Activated gamma-delta T cell treated with Interleukin-2 at 50 U/mL for 16 hours (primary cell): ENCODE measurements around the gene RIC8A.

ENCODE experiments used
- DNase-seq: peaks from one replicate; pipeline ENCODE4 v3.0.0-alpha.2; 2020

RIC8A gene

GRCh38 chr11:250740-251299, 43.3 kb downstream of the RIC8A start:
- peak; percentile 83 for DNase-seq

DNA sequence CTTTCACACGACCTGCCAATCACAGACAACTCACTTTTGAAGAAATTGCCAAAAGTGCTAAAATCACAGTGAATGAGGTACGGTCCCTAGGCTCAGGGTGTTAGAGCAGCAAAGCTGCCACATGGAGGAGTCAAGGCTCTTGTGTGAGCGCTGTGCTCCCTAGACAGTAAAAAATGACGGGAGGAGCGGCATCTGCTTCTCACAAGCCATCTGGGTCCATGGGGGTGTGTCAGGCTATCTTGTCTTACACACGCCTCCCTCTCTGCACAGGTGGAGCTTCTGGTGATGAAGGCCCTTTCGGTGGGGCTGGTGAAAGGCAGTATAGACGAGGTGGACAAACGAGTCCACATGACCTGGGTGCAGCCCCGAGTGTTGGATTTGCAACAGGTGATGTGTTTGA, 44.0 kb downstream of the RIC8A start:
- DNase-seq: no peak

DNA sequence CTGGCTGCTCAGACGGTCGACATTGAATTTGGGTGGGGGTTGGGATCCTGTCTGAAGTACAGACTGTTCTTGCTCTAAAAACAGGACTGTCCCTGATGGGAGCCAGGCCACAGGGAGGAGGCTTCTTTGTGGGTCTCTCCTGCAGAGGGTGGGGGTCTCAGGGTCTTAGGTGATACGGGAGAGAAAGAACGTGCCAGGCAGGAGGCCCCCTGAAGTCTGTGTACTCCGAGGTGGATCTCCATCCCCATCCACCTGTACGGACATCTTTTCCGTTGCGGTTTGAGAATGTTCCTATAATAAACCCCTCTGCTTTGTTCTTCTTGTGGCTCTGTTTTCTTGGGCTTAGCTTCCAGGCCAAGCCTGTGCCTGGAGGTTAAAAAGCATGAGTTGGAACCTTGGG, 45.2 kb downstream of the RIC8A start:
- DNase-seq: no peak

DNA sequence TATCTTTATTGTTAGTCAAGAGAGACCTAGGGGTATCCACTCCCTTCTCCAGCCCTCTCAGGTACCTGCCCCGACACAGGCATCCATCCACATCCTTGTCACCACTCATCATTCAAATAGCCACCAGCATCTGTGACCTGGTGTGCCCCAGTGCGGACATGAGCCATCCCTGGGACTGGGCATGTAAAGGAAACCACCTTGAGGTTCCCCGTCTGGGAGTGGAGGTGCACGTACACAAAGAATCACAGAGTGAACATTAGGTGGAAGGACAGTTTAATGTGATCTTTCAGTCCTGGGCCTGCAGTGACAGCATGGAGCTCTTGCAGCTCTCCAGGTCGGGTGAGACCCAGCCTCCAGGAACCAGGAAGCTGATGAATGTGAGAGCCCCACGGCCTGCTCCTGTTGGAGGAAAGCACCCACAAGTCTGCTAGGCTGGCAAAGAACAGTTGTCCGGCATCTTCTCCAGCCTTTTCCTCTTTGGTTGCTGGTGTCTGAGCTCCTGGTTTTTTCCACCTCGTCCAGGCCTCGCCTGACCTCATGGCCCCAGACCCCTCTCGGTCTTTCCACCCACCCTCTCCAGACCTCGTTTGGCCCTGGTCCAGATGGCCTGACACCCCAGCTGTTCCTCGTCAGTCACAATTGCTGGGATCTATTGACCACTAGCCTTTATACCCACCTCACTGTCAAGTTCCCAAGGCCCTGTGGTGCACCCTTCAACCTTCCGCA, 45.8 kb downstream of the RIC8A start:
- no peak for DNase-seq

DNA sequence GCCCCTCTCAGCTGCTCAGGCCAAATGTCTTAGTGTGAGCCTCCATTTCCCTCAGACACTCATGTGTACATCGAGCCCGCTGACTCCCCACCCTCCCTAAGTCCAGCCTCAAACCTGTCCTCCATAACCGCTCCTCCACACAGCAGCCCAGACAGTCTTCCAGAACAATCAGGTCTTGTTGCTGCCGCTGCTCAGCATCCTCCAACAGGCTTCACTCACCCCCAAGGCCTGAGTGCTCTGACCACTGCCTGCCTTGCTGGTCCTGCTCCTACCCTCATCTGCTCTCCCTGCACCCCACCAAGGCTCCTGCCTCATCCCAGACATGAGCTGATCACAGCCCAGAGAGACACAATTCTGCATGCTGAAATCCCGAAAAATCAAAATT, 46.4 kb downstream of the RIC8A start:
- no peak for DNase-seq

- no peak for DNase-seq
Measured at GRCh38 chr11:255176-255575, 47.7 kb downstream of the RIC8A start.

- no peak for DNase-seq
Measured at GRCh38 chr11:255816-256215, 48.3 kb downstream of the RIC8A start.

GRCh38 chr11:256952-257737, 49.6 kb downstream of the RIC8A start:
- no peak for DNase-seq

DNA sequence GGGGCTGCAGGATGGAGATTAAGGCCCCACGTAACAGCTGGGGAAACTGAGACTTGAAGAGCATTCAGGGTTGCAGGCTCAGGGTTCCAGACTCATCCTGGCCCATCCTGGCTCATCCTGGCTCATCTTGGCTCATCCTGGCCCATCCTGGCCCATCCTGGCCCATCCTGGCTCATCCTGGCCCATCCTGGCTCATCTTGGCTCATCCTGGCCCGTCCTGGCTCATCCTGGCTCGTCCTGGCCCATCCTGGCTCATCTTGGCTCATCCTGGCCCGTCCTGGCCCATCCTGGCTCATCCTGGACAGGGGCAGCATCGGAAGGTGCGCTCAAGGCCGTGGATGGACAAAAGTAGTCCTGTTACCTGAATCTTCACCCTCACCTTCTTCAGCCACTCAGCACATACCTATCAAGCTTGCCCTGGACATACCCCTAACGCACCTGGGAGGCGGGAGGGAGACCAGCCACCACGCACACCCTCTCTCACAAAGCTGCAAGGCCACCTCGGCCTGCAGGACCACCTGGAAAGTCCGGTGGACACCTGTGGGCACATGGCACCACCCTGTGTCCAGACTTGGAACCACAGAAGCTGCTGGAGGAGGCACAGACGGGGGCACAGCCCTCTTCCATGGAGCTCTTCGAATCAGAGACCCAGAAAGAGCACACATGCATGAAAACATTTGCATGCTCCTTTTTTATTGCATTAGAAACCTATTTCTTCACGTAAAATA, 50.4 kb downstream of the RIC8A start:
- DNase-seq: no peak

GRCh38 chr11:259413-259812, 51.9 kb downstream of the RIC8A start:
- no peak for DNase-seq

- no peak for DNase-seq
Measured at GRCh38 chr11:261624-262023, 54.1 kb downstream of the RIC8A start.
